GM18511 (cell line): ENCODE measurements around the gene NAALADL2.
A peak's percentile ranks its signal among the peaks of the same experiment; 100 is the strongest.
"Not testable (repeated sequence)": the region's sequence is repeated elsewhere in the genome, so short reads cannot be mapped to it uniquely, and the experiment has no call there.

Experiments used
- ATAC-seq: cut with Tn5 transposase; IDR thresholded peaks from one replicate; pipeline ENCODE4 v1.9.1; 2021; ENCODE audit warnings: mild to moderate bottlenecking, moderate library complexity; ENCODE audit not compliant: unreplicated experiment

NAALADL2 gene

GRCh38 chr3:175121225-175121624 is 262.1 kb downstream of the NAALADL2 start:
- ATAC-seq = no peak

DNA sequence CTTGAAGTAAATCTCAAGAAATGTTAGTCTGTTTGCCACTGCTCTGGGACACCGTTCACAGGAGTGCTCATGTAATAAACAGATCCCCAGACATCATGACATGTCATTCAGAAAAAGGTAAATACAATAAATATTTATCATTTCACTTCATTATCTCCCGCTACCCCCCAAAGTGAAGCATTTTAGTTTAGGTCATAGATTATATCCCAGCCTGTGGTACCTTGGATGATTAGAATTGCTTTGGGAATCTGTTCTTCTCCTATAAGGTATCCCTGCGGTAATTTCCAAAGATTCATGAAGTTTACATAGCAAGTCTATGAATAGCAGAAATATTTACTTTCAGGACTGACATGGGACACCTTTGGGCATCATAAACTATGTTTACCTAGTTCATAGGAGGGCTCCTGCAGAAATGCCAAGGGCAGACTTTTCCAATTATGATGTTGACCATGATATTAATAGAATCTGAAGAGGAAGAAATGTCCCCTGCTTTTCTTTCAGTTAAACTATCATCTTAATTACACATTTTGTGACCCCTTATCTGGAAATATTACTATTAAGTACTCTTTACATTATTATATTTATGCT is 268.0 kb downstream of the NAALADL2 start:
- no peak for ATAC-seq

DNA sequence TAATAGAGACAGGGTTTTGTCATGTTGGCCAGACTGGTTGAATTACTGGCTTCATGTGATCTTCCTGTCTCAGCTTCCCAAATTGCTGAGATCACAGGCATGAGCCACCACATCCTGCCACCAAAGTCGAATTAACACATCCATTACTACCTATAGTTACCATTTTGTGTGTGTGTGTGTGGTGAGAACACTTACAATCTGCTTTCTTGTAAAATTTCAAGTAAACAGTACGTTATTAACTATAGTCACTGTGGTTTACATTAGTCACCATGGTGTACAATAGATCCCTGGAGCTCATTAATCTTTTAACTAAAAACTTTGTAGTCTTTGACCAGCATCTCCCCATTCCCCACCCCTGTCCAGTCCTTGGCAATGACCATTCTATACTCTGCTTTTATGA is 270.0 kb downstream of the NAALADL2 start:
- ATAC-seq = no peak

DNA sequence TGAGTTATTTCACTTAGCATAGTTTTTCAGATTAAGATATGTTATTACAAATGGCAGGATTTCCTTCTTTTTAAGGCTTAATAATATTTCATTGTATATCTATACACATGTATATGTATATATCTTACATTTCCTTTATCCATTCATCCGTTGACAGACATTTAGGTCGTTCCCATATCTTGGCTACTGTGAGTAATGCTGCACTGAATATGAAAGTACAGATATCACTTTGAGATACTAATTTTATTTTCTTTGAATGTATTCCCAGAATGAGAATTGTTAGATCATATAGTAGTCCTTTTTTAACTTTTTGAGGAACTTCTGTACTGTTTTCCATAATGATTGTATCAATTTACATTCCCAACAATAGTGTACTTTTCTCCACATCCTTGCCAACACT is 270.4 kb downstream of the NAALADL2 start:
- no peak for ATAC-seq

GRCh38 chr3:175131866-175132265 is 272.7 kb downstream of the NAALADL2 start:
- not testable (repeated sequence) for ATAC-seq

DNA sequence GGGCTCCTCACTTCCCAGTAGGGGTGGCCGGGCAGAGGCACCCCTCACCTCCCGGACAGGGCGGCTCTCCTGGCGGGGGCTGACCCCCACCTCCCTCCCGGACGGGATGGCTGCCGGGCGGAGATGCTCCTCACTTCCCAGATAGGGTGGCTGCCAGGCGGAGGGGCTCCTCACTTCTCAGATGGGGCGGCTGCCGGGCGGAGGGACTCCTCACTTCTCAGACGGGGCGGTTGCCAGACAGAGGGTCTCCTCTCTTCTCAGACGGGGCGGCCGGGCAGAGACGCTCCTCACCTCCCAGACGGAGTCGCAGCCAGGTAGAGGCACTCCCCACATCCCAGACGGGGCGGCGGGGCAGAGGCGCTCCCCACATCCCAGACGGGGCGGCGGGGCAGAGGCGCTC is 273.6 kb downstream of the NAALADL2 start:
- ATAC-seq = not testable (repeated sequence)

- no peak for ATAC-seq
Measured at GRCh38 chr3:175144368-175144767, 285.2 kb downstream of the NAALADL2 start.

- no peak for ATAC-seq
Measured at GRCh38 chr3:175146258-175146657, 287.1 kb downstream of the NAALADL2 start.

- peak; percentile 79 for ATAC-seq
Measured at GRCh38 chr3:175149675-175150074, 290.5 kb downstream of the NAALADL2 start.

DNA sequence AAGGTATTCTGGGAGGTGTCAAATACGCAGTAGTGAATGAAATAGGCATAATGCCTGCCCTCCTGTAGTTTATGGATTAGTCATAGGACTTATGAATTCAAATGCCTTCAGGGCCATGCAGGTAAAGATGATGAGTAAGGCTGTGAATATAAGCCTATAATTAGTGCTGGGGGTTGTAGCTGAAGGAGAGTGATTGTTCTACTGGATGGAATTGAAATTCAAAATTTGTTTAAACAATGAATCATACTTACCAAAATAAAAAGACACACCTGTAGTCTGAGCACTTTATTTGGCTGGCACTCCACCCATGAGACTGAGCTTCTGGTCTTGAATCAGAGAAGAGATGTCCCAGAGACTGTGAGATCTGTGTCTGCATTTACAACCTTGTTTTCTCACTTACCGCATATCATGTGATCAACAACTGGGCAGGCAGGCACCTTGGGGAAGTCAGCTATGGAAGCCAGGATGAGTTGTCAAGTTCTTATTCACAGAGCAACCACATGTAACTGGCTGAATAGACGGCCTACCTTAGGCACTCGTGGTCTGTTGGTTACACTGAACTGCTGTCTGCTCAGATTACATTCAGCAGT is 291.8 kb downstream of the NAALADL2 start:
- no peak for ATAC-seq

- ATAC-seq = no peak
Measured at GRCh38 chr3:175153595-175153994, 294.5 kb downstream of the NAALADL2 start.

- no peak for ATAC-seq
Measured at GRCh38 chr3:175155172-175155571, 296.0 kb downstream of the NAALADL2 start.

- ATAC-seq = no peak
Measured at GRCh38 chr3:175159202-175159601, 300.1 kb downstream of the NAALADL2 start.

GRCh38 chr3:175161291-175161690 is 302.2 kb downstream of the NAALADL2 start:
- no peak for ATAC-seq

GRCh38 chr3:175163686-175164085 is 304.6 kb downstream of the NAALADL2 start:
- ATAC-seq = no peak

DNA sequence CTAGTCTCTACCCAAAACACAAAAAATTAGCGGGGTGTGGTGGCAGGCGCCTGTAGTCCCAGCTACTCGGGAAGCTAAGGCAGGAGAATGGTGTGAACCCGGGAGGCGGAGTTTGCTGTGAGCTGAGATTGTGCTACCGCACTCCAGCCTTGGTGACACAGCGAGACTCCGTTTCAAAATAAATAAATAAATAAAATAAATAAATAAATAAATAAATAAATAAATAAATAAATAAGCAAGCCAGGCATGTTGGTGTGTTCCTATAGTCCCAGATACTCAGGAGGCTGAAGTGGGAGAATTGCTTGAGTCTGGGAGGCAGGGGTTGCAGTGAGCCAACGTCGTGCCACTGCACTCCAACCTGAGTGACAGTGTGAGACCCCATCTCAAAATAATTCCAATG is 314.0 kb downstream of the NAALADL2 start:
- ATAC-seq = not testable (repeated sequence)

DNA sequence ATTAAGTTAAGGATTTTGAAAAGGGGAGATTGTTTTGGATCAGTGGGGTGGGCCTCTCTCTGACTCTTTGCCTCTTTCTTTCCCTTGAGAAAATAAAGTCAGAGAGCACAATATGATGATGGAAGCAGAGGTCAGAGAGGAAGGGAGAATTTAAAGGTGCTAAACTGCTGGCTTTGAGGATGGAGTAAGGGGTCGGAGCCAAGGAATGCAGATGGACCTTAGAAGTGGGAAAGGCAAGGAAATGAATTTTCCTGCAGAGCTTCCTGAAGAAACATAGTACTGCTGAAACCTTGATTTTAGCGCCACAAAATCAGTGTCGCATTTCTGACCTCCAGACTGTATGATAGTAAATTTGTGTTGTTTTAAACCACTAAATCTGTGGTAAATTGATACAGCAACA is 317.4 kb downstream of the NAALADL2 start:
- no peak for ATAC-seq

DNA sequence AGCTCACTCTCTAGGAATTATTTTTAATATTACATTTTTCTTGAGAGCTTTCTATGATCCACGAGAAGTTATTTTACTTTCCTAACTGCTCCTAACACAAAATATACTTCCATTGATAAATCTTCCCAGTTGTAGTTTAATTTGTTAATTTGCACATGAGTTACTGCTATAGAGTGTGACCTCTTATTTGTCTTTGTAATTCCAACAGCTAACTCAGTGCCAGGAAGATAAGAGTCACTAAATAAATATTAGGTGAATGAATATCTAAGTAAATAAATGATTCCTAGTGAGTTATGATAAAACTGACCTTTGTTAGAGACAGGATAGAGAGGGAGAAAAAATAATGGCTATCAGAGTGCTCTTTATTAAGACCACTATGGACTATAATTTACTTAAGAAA is 319.9 kb downstream of the NAALADL2 start:
- no peak for ATAC-seq

GRCh38 chr3:175184392-175184791 is 325.3 kb downstream of the NAALADL2 start:
- ATAC-seq = no peak

DNA sequence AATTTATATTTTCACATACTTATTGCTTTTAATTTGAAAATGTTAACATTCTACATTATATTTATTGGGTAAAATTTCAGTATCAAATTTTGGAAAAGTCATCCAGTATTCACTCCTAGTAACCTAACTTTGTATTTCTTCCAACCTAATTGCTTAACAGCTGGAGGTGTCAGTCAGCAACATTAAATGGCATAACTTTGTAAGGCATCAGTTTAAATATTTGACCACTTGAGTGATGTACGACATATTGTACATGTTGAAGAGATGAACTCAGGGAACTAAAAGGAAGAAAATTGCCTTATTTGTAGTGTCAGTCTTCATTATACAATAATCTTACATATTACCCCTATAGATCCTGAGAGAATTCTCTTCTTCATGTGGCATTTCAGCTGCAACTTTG is 326.8 kb downstream of the NAALADL2 start:
- ATAC-seq = no peak

- no peak for ATAC-seq
Measured at GRCh38 chr3:175186511-175186910, 327.4 kb downstream of the NAALADL2 start.

GRCh38 chr3:175187586-175187985 is 328.5 kb downstream of the NAALADL2 start:
- ATAC-seq = no peak

DNA sequence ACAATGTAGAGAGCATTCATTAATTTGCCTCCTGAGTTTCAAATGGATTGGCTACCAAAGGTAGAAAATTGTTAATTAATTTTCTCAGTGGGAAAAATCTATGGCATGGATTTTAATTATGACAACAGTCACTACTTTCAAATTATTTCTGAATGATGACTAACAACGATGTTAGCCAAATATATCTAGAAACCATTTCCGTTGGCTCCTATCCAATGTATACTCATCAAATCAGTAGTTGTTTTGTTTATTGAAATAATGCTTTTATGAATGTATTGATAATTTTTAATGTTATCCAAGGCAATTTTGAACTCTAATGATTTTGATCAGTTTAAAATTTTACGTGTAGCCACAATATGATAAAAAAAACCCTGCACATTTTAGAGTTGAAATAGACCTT is 333.4 kb downstream of the NAALADL2 start:
- ATAC-seq = no peak
